Progenitor cell of endocrine pancreas (in vitro differentiated cells): ENCODE measurements around the gene CHN2. TPM values are rescaled to one million over a fixed set of nuclear protein-coding genes. Genes with fewer than 3 reads are reported as not detected.

ENCODE experiments used
- DNase-seq: peaks from one replicate; pipeline ENCODE4 v3.0.0; 2021; ENCODE audit warnings: low spot score; ENCODE audit not compliant: unreplicated experiment
- H3K27ac Mint-ChIP-seq: 2 replicates; pipeline ENCODE4 v1.8.0; 2021; ENCODE audit warnings: mild to moderate bottlenecking, moderate library complexity, mixed read lengths
- H3K27me3 Mint-ChIP-seq: 2 replicates; pipeline ENCODE4 v1.8.0; 2021; ENCODE audit warnings: mixed read lengths
- H3K36me3 Mint-ChIP-seq: 2 replicates; pipeline ENCODE4 v1.8.0; 2022; ENCODE audit warnings: mixed read lengths; ENCODE audit not compliant: insufficient read depth
- H3K4me1 Mint-ChIP-seq: 2 replicates; pipeline ENCODE4 v1.8.0; 2021; ENCODE audit warnings: low read depth, mixed read lengths
- H3K4me3 Mint-ChIP-seq: 2 replicates; pipeline ENCODE4 v1.8.0; 2021; ENCODE audit warnings: low read depth, mild to moderate bottlenecking, moderate library complexity, mixed read lengths
- H3K9me3 Mint-ChIP-seq: 2 replicates; pipeline ENCODE4 v1.8.0; 2021; ENCODE audit warnings: low read depth, mixed read lengths
- CTCF ChIP-seq: fragments of 200-600 bp; sonication (generic); IDR thresholded peaks from one replicate; pipeline ENCODE4 v1.5.0; 2021; ENCODE audit warnings: antibody characterized with exemption, mild to moderate bottlenecking; ENCODE audit not compliant: unreplicated experiment
- total RNA-seq: library from RNA; stranded (reverse); gene quantifications from 2 replicates; pipeline ENCODE4 v1.2.1, GENCODE V29; 2021

The CHN2 gene
- total RNA-seq, 1 donor from 2014 or later = 22.0 TPM

GRCh38 chr7:29480451-29480850, 285.9 kb downstream of the CHN2 start:
- Mint-ChIP-seq H3K4me1 (peaks cover 51% of the 10 kb centered on the region), H3K4me3 (no peak overlapping the region), H3K27ac (no peak overlapping the region), H3K27me3 (peaks cover 3% of the 10 kb centered on the region), H3K9me3 (no peaks in the 10 kb centered on the region), H3K36me3 (no peaks in the 10 kb centered on the region)
- TF ChIP-seq CTCF = no peak
- no peak for DNase-seq

- no peak for DNase-seq
These were observed 286.5 kb downstream of the CHN2 start for GRCh38 chr7:29480934-29481651.

GRCh38 chr7:29482056-29482455, 287.5 kb downstream of the CHN2 start:
- Mint-ChIP-seq H3K4me1 (peaks cover 62% of the 10 kb centered on the region), H3K27me3 (peaks cover 3% of the 10 kb centered on the region), H3K36me3 (no peaks in the 10 kb centered on the region), H3K27ac (no peak overlapping the region), H3K4me3 (no peak overlapping the region), H3K9me3 (no peaks in the 10 kb centered on the region)
- no peak for DNase-seq
- TF ChIP-seq CTCF = no peak

More at GRCh38 chr7:29480934-29481651, 286.5 kb downstream of the CHN2 start:
- Mint-ChIP-seq H3K36me3 (no peaks in the 10 kb centered on the region), H3K9me3 (no peaks in the 10 kb centered on the region), H3K27ac (peak overlapping the region; percentile 5), H3K4me3 (no peak overlapping the region), H3K4me1 (peaks cover 57% of the 10 kb centered on the region), H3K27me3 (peaks cover 3% of the 10 kb centered on the region)
- TF ChIP-seq CTCF = no peak

GRCh38 chr7:29483219-29484104, 288.9 kb downstream of the CHN2 start:
- TF ChIP-seq CTCF = no peak
- Mint-ChIP-seq H3K9me3 (no peaks in the 10 kb centered on the region), H3K36me3 (no peaks in the 10 kb centered on the region), H3K27me3 (no peaks in the 10 kb centered on the region), H3K27ac (peak overlapping the region; percentile 19), H3K4me1 (peaks cover 68% of the 10 kb centered on the region), H3K4me3 (no peak overlapping the region)
- no peak for DNase-seq

GRCh38 chr7:29484280-29484679, 289.7 kb downstream of the CHN2 start:
- H3K27me3 Mint-ChIP-seq = no peaks in the 10 kb centered on the region
- H3K4me1 Mint-ChIP-seq = peaks cover 71% of the 10 kb centered on the region
- H3K4me3 Mint-ChIP-seq = no peak overlapping the region
- DNase-seq = no peak
- TF ChIP-seq CTCF = no peak
- H3K36me3 Mint-ChIP-seq = no peaks in the 10 kb centered on the region
- H3K9me3 Mint-ChIP-seq = no peaks in the 10 kb centered on the region
- H3K27ac Mint-ChIP-seq = no peak overlapping the region
